GM12878 (cell line): Measurements from ENCODE around the gene NDUFA5. TPM values are rescaled to one million over a fixed set of nuclear protein-coding genes. Genes with fewer than 3 reads are reported as not detected.

ENCODE experiments used
- BHLHE40 ChIP-seq, 2 experiments: fragments of 450-650 bp in 1 of 2; IDR thresholded peaks; 2 replicates each; pipeline ENCODE4 v1.6.1; 2011 to 2017; ENCODE audit warnings: low read depth in 2 of 2, borderline replicate concordance in 1 of 2, improper control_type of control experiment in 1 of 2, low read length in 1 of 2, mild to moderate bottlenecking in 1 of 2
- CREB1 ChIP-seq: IDR thresholded peaks from 2 replicates; pipeline ENCODE4 v1.6.1; 2012; ENCODE audit warnings: low read depth, mild to moderate bottlenecking, inconsistent platforms
- ETV6 ChIP-seq, 2 experiments: fragments of 450-650 bp in 1 of 2; IDR thresholded peaks in 1 of 2; conservative IDR thresholded peaks in 1 of 2; 2 replicates each; pipeline ENCODE4 v1.6.1; 2014; ENCODE audit warnings: antibody characterized with exemption in 1 of 2, borderline replicate concordance in 1 of 2, low read depth in 1 of 2, mild to moderate bottlenecking in 1 of 2, moderate library complexity in 1 of 2
- HDGF ChIP-seq: fragments of 450-650 bp; IDR thresholded peaks from 2 replicates; pipeline ENCODE4 v1.6.1; 2016; ENCODE audit warnings: antibody characterized with exemption
- IKZF1 ChIP-seq: fragments of 450-650 bp; conservative IDR thresholded peaks from 2 replicates; pipeline ENCODE4 v1.6.1; 2017; ENCODE audit warnings: antibody characterized with exemption, mild to moderate bottlenecking
- MEF2A ChIP-seq: IDR thresholded peaks from 2 replicates; pipeline ENCODE4 v1.6.1; 2011; ENCODE audit warnings: low read depth, mild to moderate bottlenecking, low read length, moderate library complexity; ENCODE audit not compliant: insufficient read depth
- MEF2B ChIP-seq: fragments of 450-650 bp; IDR thresholded peaks from 2 replicates; pipeline ENCODE4 v1.6.1; 2018; ENCODE audit warnings: mild to moderate bottlenecking, moderate library complexity; ENCODE audit not compliant: partially characterized antibody, poor library complexity, severe bottlenecking
- RFX5 ChIP-seq: IDR thresholded peaks from 2 replicates; pipeline ENCODE4 v1.6.1; 2011; ENCODE audit warnings: low read depth, low read length, improper control_type of control experiment
- TCF7 ChIP-seq: IDR thresholded peaks from 2 replicates; pipeline ENCODE4 v1.6.1; 2014; ENCODE audit warnings: antibody characterized with exemption, borderline replicate concordance
- ZNF217 ChIP-seq: fragments of 450-650 bp; IDR thresholded peaks from 2 replicates; pipeline ENCODE4 v1.6.1; 2017; ENCODE audit warnings: antibody characterized with exemption, mild to moderate bottlenecking
- ZNF274 ChIP-seq: IDR thresholded peaks from one replicate; pipeline ENCODE4 v1.8.0; 2011; ENCODE audit not compliant: insufficient read length, insufficient read depth
- polyA plus RNA-seq, 11 experiments: library from polyadenylated mRNA; depleted of rRNA in 4 of 11; unstranded in 6 of 11; stranded (reverse) in 5 of 11; fragments of >200 nt; fragmentation: Nextera tagmentation in 4 of 11; fragmentation: Illumina TruSeq in 1 of 11; extraction: Ambion mirVana in 4 of 11; extraction: Trizol in 1 of 11; gene quantifications; 1 replicate in 1 of 11; 2 replicates in 10 of 11; pipeline versions ENCODE4 v1.2.1 to v1.2.3, GENCODE V29; 2011 to 2016; ENCODE audit warnings: inconsistent platforms in 2 of 11, missing spikeins in 2 of 11, low read depth in 1 of 11
- total RNA-seq, 4 experiments: library from RNA; depleted of rRNA in 3 of 4; stranded (reverse); fragments of >200 nt in 3 of 4; fragmentation: Illumina TruSeq in 1 of 4; extraction: Trizol in 1 of 4; gene quantifications; 2 replicates each; pipeline versions ENCODE4 v1.2.1 to v1.2.3, GENCODE V29; 2013 to 2021
- TF ChIP-seq, protein P1 (sequence below), 3 experiments: IDR thresholded peaks in 2 of 3; conservative IDR thresholded peaks in 1 of 3; 2 replicates each; pipeline ENCODE4 v1.5.1; 2011; ENCODE audit warnings: low read depth in 3 of 3, low read length in 3 of 3, mild to moderate bottlenecking in 3 of 3, control low read depth in 2 of 3, moderate library complexity in 2 of 3, inconsistent platforms in 1 of 3, mixed read lengths in 1 of 3; ENCODE audit not compliant: control insufficient read depth in 2 of 3, insufficient read depth in 1 of 3; ENCODE audit errors: extremely low read depth in 1 of 3
- TF ChIP-seq, protein P2 (sequence below): fragments of 450-650 bp; conservative IDR thresholded peaks from 2 replicates; pipeline ENCODE4 v1.6.1; 2017; ENCODE audit warnings: mild to moderate bottlenecking, moderate library complexity
- TF ChIP-seq, protein P3 (sequence below): fragments of 150-350 bp; IDR thresholded peaks from 2 replicates; pipeline ENCODE4 v1.6.1; 2014; ENCODE audit warnings: mild to moderate bottlenecking, low read depth, low read length

Gene NDUFA5
- total and polyA plus RNA-seq, 10 of the 15 experiments (the other 5 are each of a cell fraction or from before 2014, with no cell fraction given), result 51.0 to 209 (median 86.9) TPM

DNA sequence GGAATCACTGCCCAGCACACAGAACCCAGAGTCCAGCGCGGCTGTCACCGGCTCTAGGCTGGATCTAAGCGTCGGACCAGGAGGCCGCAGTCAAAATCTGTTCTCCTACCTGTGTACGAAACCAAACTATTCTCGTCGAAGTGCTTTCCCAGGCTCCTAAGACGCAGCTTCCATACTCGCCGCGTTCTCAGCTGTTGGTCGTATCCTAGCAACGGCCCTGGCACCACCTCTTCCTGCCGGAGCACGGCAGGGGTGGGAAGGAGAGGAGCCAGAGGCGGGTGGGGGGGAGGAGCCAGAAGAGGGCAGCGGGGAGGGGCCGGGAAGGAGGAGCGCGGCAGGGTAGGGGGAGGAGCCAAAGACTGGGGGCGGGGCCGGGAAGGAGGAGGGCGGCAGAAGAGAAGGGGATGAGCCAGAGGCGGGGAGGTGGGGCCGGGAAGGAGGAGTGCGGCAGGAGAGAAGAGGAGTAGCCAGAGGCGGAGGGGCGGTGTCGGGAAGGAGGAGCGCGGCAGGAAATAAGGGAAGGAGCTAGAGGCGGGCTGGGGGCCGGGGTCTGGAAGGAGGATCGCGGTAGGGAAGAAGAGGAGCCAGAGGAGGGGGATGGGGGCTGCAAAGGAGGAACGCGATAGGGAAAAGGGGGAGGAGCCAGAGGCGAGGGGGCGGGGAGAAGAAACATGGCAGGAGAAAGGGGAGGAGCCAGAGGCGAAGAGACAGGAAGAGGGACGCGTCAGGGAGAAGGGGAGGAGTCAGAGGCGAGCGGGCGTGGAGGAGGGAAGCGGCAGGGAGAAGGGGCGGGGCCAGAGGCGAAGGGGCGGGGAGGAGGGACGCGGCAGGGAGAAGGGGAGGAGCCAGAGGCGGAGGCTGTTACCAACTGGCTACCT is 23.0 kb downstream of the NDUFA5 start, which contains the start of gene IQUB (continued):
- TF ChIP-seq IKZF1 (peak; percentile 50), RFX5 (0 out of 2 replicates have a peak, but pooled peaks have one; percentile 12), CREB1 (peak; percentile 28; the same call in 1 of the 2 replicates), ZNF217 (no peak), BHLHE40 (IDR thresholded peaks at IDR 0.05; ENCODE audit: borderline replicate concordance in 1 of 2, low read depth in 2 of 2, low read length in 1 of 2) (no peak), HDGF (peak; percentile 100), ETV6 (conservative IDR thresholded peaks at IDR 0.05 in 1 of 2, IDR thresholded peaks at IDR 0.05 in 1 of 2; ENCODE audit: borderline replicate concordance in 1 of 2, low read depth in 1 of 2) (no peak), TCF7 (no peak), MEF2B (peak; percentile 34), MEF2A (no peak), ZNF274 (no peak)
- TF ChIP-seq, protein P1, sequence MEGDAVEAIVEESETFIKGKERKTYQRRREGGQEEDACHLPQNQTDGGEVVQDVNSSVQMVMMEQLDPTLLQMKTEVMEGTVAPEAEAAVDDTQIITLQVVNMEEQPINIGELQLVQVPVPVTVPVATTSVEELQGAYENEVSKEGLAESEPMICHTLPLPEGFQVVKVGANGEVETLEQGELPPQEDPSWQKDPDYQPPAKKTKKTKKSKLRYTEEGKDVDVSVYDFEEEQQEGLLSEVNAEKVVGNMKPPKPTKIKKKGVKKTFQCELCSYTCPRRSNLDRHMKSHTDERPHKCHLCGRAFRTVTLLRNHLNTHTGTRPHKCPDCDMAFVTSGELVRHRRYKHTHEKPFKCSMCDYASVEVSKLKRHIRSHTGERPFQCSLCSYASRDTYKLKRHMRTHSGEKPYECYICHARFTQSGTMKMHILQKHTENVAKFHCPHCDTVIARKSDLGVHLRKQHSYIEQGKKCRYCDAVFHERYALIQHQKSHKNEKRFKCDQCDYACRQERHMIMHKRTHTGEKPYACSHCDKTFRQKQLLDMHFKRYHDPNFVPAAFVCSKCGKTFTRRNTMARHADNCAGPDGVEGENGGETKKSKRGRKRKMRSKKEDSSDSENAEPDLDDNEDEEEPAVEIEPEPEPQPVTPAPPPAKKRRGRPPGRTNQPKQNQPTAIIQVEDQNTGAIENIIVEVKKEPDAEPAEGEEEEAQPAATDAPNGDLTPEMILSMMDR (IDR thresholded peaks at IDR 0.05 in 2 of 3, conservative IDR thresholded peaks at IDR 0.05 in 1 of 3; ENCODE audit: control insufficient read depth in 2 of 3, extremely low read depth in 1 of 3, insufficient read depth in 1 of 3, low read depth in 3 of 3, low read length in 3 of 3), result no peak
- TF ChIP-seq, protein P2, sequence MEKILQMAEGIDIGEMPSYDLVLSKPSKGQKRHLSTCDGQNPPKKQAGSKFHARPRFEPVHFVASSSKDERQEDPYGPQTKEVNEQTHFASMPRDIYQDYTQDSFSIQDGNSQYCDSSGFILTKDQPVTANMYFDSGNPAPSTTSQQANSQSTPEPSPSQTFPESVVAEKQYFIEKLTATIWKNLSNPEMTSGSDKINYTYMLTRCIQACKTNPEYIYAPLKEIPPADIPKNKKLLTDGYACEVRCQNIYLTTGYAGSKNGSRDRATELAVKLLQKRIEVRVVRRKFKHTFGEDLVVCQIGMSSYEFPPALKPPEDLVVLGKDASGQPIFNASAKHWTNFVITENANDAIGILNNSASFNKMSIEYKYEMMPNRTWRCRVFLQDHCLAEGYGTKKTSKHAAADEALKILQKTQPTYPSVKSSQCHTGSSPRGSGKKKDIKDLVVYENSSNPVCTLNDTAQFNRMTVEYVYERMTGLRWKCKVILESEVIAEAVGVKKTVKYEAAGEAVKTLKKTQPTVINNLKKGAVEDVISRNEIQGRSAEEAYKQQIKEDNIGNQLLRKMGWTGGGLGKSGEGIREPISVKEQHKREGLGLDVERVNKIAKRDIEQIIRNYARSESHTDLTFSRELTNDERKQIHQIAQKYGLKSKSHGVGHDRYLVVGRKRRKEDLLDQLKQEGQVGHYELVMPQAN, result peak; percentile 86
- TF ChIP-seq, protein P3, sequence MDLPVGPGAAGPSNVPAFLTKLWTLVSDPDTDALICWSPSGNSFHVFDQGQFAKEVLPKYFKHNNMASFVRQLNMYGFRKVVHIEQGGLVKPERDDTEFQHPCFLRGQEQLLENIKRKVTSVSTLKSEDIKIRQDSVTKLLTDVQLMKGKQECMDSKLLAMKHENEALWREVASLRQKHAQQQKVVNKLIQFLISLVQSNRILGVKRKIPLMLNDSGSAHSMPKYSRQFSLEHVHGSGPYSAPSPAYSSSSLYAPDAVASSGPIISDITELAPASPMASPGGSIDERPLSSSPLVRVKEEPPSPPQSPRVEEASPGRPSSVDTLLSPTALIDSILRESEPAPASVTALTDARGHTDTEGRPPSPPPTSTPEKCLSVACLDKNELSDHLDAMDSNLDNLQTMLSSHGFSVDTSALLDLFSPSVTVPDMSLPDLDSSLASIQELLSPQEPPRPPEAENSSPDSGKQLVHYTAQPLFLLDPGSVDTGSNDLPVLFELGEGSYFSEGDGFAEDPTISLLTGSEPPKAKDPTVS, result no peak
